GM12892 (cell line): ENCODE measurements around the gene GABPB2.

ENCODE experiments used
- POLR2A ChIP-seq: IDR thresholded peaks from 2 replicates; pipeline ENCODE4 v1.6.1; 2011; ENCODE audit warnings: low read depth, low read length, control low read depth
- POLR2AphosphoS5 ChIP-seq: IDR thresholded peaks from 2 replicates; pipeline ENCODE4 v1.6.1; 2011; ENCODE audit warnings: low read depth, low read length, control low read depth
- TAF1 ChIP-seq: IDR thresholded peaks from 2 replicates; pipeline ENCODE4 v1.6.1; 2011; ENCODE audit warnings: low read depth, mild to moderate bottlenecking, control low read depth, low read length, borderline replicate concordance

DNA sequence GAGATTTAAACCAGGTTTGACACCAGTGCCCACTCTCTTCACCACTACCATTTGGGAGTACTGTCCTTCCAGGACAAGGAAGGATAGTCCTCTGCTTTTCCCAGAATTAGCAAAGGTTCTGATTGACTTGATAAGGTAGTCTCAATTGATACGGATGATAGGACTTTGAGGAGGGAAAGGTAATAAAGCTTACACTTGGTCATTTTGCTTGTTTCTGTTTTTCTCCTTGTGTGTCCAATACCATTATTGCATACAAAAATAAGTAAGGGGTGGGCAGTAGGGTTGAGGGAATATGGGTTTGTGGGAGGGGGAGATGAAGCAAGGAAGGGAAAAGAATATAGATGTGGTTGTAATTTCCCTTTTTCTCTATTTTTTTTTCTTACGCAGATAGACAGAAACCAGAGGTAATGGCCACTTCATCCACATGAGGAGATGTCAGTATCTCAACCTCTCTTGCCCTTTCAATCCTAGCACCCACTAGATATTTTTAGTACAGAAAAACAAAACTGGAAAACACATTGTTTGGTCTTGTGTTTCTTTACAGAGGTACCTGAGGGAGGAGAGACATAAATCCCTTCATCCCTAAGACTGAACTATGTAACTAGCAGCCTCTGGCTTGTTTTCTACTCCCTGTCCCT is 20.4 kb upstream of the GABPB2 start:
- TF ChIP-seq TAF1 (no peak), POLR2A (peak; percentile 63), POLR2AphosphoS5 (peak; percentile 74)
